ENCODE measurements around the gene KRTCAP2.
A peak's percentile ranks its signal among the peaks of the same experiment; 100 is the strongest.

The KRTCAP2 gene

GRCh38 chr1:155134322-155134721 is 38.8 kb downstream of the KRTCAP2 start:
- DNase-seq (ENCODE audit: low read depth in 2 of 2) = no peak

- no peak for DNase-seq (ENCODE audit: low read depth in 2 of 2)
These were observed 39.3 kb downstream of the KRTCAP2 start for GRCh38 chr1:155133799-155134281.

DNA sequence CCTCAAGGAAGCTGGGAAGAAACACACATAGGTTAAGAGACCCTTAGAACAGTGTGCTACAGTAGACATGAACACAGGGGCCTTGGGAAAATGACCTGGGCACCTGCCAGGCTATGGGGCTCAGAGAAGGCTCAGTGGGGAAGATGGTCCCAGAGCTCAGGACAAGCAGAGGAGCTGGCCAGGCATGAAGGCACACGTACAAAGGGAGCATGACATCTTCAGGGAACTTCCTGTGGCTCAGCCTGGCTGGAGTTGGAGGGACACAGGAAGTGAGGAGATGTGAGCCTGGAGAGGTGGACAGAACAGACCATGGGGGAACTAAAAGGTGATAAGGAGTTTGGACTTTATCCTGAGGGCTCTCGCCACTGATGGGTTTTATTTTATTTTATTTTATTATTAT is 41.2 kb downstream of the KRTCAP2 start:
- no peak for DNase-seq (ENCODE audit: low read depth in 2 of 2)

- no peak for DNase-seq (ENCODE audit: low read depth in 2 of 2)
These were observed 41.8 kb downstream of the KRTCAP2 start for GRCh38 chr1:155131285-155131684.

DNA sequence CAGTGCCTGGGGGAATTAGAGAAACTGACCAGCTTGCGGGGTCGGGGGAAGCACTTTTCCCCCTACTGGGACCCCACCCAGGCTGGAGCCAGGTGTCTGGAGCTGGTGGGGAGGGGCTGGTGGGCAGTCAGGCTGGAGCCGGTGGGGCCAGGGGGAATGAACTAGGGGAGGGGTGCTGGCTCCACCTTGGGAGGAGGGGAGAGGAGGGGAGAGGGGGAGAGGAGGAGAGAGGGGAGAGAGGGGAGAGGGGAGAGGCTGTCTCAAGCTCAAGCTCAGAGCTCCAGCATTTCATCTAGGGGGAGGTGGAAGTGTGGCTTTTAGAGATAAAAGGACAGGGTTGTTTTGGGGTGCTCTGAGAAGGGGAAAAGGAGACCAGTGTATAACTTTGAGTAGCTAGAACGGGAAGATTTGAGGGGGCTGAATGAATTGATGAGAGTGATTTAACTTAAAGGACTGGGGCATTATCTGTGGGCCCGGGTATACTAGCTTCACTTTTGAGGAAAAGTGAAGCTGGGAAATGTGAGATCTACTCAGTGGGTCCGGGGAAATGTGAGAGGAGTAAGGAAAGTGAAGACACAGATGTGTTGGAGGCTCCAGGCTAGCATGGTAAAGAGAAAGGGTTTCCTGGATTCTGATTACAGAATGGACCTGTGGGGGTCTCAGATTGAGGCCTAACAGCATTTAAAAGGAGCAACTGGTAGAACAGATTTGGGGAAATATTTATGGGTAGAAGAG is 42.7 kb downstream of the KRTCAP2 start:
- no peak for DNase-seq (ENCODE audit: low read depth in 2 of 2)

DNA sequence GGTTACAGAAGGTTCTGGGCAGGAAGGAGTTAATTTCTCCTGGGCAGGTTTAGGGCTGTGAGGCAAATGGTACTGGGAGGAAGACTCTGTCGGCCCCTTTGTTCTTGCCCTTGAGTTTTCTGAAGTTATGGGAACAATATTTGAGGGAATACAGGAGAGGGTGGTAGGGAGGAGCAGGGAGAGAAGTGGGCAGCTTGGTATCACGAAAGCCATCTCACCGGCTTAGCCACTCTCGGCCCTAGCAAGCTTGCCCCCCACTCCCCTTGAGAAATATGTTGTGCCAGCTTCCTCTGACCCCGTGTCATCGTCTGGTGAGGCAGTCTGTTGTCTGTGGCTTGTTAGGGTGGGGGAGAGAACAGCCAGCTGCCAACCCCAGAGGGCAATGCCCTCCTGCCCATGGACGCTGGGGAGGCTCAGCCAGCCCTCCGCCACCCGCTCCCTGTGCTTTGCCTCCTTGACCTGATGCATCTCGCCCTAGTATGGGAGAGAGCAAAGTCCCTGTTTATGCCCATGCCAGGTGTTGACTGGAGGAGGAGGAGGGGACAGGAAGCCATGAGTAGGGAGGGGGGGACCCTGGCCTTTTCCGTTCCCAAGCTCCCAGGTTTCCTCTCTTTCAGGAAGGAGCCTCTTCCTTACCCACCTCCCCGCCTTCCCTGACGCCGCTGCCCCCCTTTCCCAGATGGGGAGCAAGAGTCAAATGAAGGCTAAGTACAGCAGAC is 44.2 kb downstream of the KRTCAP2 start:
- DNase-seq (ENCODE audit: low read depth in 2 of 2) = no peak

DNA sequence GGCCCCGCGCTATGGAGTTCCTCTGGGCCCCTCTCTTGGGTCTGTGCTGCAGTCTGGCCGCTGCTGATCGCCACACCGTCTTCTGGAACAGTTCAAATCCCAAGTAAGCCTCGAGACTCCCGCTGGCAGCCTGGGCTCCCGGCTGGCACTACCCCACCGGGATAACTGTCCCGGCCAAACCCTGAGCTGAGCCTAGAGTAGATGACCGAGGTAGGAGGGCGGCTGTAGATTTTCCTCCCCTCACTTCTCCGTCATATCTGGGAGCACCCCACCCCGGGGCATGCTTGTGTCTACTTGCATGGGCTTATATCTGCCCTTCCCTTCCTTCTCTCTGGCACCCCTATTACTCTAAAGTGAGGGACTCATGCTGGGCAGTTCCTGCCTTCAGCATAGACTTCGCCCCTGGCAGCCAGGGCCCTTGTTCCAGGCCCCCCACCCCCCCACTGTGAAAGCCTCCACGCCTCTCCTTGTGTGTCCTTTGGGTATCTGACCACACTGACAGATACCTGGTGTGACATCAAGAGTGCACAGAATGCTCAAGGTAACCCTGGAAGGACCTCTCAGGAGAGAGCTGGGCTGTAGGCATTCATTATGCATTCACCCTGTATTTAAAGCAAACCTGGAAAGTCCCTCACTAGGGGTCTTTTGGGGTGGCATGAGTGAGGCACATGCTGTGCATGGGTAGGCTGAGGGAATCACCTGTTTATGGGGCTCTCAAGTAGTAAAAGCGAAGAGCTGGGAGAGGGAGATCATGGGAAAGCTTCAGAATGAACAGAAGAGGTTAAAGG is 44.9 kb downstream of the KRTCAP2 start:
- DNase-seq (ENCODE audit: low read depth in 2 of 2) = no peak

GRCh38 chr1:155127105-155127966 is 45.8 kb downstream of the KRTCAP2 start, which contains the start of gene EFNA1:
Gene EFNA1, plus strand, starts transcription at chr1:155127876. Its CDS starts 102 bp downstream, at chr1:155127978.
- no peak for DNase-seq (ENCODE audit: low read depth in 2 of 2)

DNA sequence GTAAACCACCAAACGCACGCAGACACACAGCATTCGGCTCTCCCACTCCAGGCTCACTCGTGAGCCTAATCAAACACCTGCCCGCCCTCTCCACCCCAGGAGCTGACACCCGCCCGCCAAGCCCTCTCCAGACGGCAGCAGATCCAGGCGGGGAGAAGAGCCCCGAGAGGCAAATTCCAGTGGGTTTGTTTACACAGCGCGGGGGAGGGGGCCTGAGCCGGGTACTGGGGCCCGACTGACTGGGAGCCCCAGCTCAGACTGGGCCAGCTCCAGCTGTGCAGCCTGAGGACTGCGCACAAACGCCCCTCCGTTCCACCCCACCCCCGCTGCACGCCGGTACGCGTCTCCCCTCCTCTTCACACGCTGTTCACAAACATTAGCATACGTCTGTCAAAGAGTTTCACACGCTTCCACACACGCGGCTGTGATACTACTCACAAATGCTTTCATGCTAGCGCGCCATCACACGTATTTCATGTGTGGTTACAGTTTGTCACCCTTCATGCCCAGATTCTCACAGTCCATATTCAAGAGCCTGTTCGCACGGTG is 46.5 kb downstream of the KRTCAP2 start:
- peak; percentile 10 to 28 for DNase-seq (ENCODE audit: low read depth in 2 of 2)

GRCh38 chr1:155125946-155126555 is 47.1 kb downstream of the KRTCAP2 start:
- DNase-seq (ENCODE audit: low read depth in 2 of 2) = no peak

GRCh38 chr1:155125511-155125945 is 47.6 kb downstream of the KRTCAP2 start:
- no peak for DNase-seq (ENCODE audit: low read depth in 2 of 2)

DNA sequence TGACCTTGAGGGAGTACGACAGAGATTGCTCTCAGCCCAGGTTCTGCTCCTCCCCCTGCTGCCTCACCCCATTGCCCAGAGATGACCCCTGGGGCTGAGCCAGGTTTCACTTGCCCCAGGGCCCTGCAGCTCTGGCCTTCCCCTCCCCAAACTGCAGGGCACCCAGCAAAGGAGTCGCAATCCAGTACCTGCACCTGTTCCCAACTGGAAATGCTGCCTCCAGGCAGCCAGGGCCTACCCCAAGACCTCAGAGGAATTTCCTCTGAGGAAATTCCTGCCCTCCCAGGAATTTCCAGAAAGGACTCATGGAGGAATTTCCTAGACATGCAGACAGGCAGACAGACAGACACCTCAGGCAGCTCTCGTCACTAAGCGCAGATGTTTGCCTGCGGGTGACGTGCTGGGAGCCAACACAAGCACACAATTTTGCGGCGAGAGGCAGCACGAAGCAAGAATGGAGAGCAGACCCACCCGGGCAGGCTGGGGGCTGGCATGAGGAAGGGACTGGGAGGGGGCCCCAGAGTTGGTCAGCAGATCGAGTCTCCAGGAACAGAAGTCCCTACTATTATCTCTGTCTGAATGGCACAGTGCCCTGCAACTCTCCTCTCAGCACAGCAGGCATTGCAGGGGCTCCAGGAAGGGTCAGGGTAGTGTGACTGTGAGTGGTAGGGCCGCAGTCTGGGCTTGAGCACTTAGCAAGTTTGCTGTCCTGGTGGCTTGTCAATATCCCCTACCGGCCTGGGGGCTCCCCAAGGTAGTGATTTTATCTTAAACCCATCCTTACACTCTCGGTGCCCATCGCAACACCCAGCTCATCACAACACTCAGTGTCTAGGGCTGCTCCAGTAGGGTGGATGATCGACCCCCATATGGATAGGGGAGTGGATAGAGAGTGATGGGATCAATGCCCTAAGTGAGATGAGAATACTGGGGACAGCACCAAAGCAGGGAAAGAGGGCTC is 48.3 kb downstream of the KRTCAP2 start:
- no peak for DNase-seq (ENCODE audit: low read depth in 2 of 2)

DNA sequence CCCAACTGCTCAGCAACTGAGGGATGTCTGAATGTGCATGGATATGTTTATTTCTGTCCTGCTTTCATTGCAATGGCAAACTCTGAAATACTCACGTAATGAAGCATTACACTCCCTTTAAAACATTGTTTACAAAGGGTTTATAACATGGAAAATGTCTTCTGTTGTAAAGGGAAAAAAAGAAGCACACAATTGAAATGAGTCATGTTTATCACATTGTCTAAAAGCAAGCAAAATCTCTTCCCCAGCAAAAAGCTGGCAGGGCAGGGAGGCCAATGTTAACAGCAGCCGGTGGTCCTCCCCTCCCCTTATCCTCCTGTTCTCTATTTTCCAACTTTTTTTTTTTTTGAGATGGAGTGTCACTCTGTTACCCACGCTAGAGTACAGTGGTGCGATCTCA is 49.3 kb downstream of the KRTCAP2 start:
- DNase-seq (ENCODE audit: low read depth in 2 of 2) = no peak

- DNase-seq (ENCODE audit: low read depth in 2 of 2) = no peak
These were observed 50.8 kb downstream of the KRTCAP2 start for GRCh38 chr1:155122308-155122707.

- DNase-seq (ENCODE audit: low read depth in 2 of 2) = no peak
These were observed 51.9 kb downstream of the KRTCAP2 start for GRCh38 chr1:155121249-155121648.

DNA sequence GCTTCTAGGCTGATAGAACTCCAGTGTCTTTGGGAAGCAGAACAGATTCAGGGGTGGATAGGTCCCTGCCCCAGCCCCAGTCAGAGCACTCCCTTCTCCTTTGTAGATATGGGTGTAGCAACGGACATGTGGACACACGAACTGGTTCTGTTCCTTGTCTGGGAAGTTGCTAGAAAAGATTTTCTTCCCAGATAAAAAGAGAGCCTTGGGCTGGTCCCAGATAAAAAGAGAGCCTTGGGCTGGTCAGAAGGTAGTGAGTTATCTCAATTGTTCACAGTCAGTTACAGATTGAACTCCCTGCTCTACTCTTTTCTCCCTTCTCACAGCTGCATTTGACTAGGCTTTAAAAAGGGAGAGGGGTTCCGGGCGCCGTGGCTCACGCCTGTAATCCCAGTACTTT is 52.9 kb downstream of the KRTCAP2 start:
- DNase-seq (ENCODE audit: low read depth in 2 of 2) = no peak
